Motor neuron (in vitro differentiated cells): ENCODE measurements around the gene LRMDA. TPM values are rescaled to one million over a fixed set of nuclear protein-coding genes. Genes with fewer than 3 reads are reported as not detected.

Source experiments
- ATAC-seq, 8 experiments: fragments of 200-7000 bp; cut with Tn5 transposase; replicated peaks in 6 of 8; 2 replicates each; pipeline ENCODE4 v1.8.0; 2021; ENCODE audit warnings: mild to moderate bottlenecking in 8 of 8, moderate library complexity in 8 of 8
- H3K27ac ChIP-seq, 2 donors: fragments of 250-450 bp; sonication (Bioruptor Pico); 2 replicates each; pipeline ENCODE4 v1.9.0; 2021; ENCODE audit warnings: antibody characterized with exemption in 2 of 2, mild to moderate bottlenecking in 2 of 2, moderate library complexity in 1 of 2
- H3K4me1 ChIP-seq, 2 donors: fragments of 250-450 bp; sonication (Bioruptor Pico); replicated peaks in 1 of 2; 2 replicates each; pipeline ENCODE4 v1.6.1; 2021; ENCODE audit warnings: antibody characterized with exemption in 2 of 2, mild to moderate bottlenecking in 2 of 2, moderate library complexity in 1 of 2
- H3K4me3 ChIP-seq, 5 donors: fragments of 250-450 bp; sonication (Bioruptor Pico); 2 replicates each; pipeline ENCODE4 v1.9.0; 2021; ENCODE audit warnings: antibody characterized with exemption in 5 of 5, mild to moderate bottlenecking in 5 of 5, moderate library complexity in 4 of 5
- WGBS, 10 experiments: fragments of 450-650 bp; shearing (Covaris generic); methylation state at CpG; one replicate each; pipeline ENCODE4 v1.0.0; 2022; 5-methylcytosine and 5-hydroxymethylcytosine counted together
- in situ Hi-C, 9 experiments: fragments of 400-800 bp; cut with MboI; loops; one replicate each; pipeline ENCODE4 v1.15.0; 2021; ENCODE audit warnings: low sequenced_read_pairs in 9 of 9, low pct_unique_long_range_greater_than_20kb in 2 of 9; ENCODE audit not compliant: unreplicated experiment in 9 of 9
- total RNA-seq, 8 experiments: library from RNA; unstranded; fragments of 300-600 nt; gene quantifications; 2 replicates each; pipeline versions ENCODE4 v1.2.3 to v1.2.4, GENCODE V29; 2022

The LRMDA gene
- total RNA-seq, 8 experiments from 2014 or later = 0.85 to 5.4 (median 2.2) TPM; not detected in 1

- H3K4me1 ChIP-seq = no peaks in the 10 kb centered on the region
- no peak overlapping the region for H3K4me3 ChIP-seq
- in situ Hi-C loops = no loop called here
- no peak overlapping the region for H3K27ac ChIP-seq
- ATAC-seq = no peak
Measured at GRCh38 chr10:76342996-76343395, 911.6 kb downstream of the LRMDA start.

GRCh38 chr10:76347832-76348231 lies 916.4 kb downstream of the LRMDA start:
- 17 to 100% (median 100%) methylated on average over 1 to 2 of the region's 2 CpGs; no CpG with 5 or more reads in 3 of the 10 experiments for WGBS, 10 experiments
- in situ Hi-C loops = no loop called here
- H3K4me3 ChIP-seq = no peak overlapping the region

GRCh38 chr10:76350583-76350982 lies 919.2 kb downstream of the LRMDA start:
- H3K27ac ChIP-seq = no peak overlapping the region
- in situ Hi-C loops = no loop called here
- 14 to 100% (median 73%) methylated on average over 1 to 4 of the region's 4 CpGs; no CpG with 5 or more reads in 1 of the 10 experiments for WGBS, 10 experiments
- H3K4me3 ChIP-seq = no peak overlapping the region
- H3K4me1 ChIP-seq = peaks cover 0 to 5% of the 10 kb centered on the region in 2 donors
- ATAC-seq = no peak

More at GRCh38 chr10:76347832-76348231, 916.4 kb downstream of the LRMDA start:
- peak in 3 of 8 experiments; percentile 66 to 95 (median 83) for ATAC-seq
- Histone ChIP-seq H3K27ac (no peak overlapping the region), H3K4me1 (no peaks in the 10 kb centered on the region)

GRCh38 chr10:76352300-76352699 lies 920.9 kb downstream of the LRMDA start:
- 12 to 100% (median 89%) methylated on average over 2 to 5 of the region's 5 CpGs; no CpG with 5 or more reads in 2 of the 10 experiments for WGBS, 10 experiments
- ATAC-seq = peak in 7 of 8 experiments; percentile 59 to 90 (median 75)
- in situ Hi-C loops = no loop called here
- Histone ChIP-seq H3K27ac (no peak overlapping the region), H3K4me1 (peaks cover 0 to 5% of the 10 kb centered on the region in 2 donors), H3K4me3 (no peak overlapping the region)

- in situ Hi-C loops = no loop called here
- Histone ChIP-seq H3K27ac (no peak overlapping the region), H3K4me1 (peaks cover 0 to 5% of the 10 kb centered on the region in 2 donors), H3K4me3 (no peak overlapping the region)
- 0 to 93% (median 60%) methylated on average over 1 to 6 of the region's 6 CpGs; no CpG with 5 or more reads in 2 of the 10 experiments for WGBS, 10 experiments
- peak in 7 of 8 experiments; percentile 11 to 71 (median 38) for ATAC-seq
Measured at GRCh38 chr10:76353237-76353851, 921.9 kb downstream of the LRMDA start.

- no peak for ATAC-seq
Measured at GRCh38 chr10:76354212-76354738, 922.9 kb downstream of the LRMDA start.

GRCh38 chr10:76354921-76355320 lies 923.5 kb downstream of the LRMDA start:
- H3K4me1 ChIP-seq = peaks cover 0 to 5% of the 10 kb centered on the region in 2 donors
- 77 to 100% (median 90%) methylated on average over 1 to 4 of the region's 4 CpGs; no CpG with 5 or more reads in 1 of the 10 experiments for WGBS, 10 experiments
- H3K4me3 ChIP-seq = no peak overlapping the region
- in situ Hi-C loops = no loop called here
- ATAC-seq = no peak
- H3K27ac ChIP-seq = no peak overlapping the region

More at GRCh38 chr10:76354212-76354738, 922.9 kb downstream of the LRMDA start:
- Histone ChIP-seq H3K4me3 (no peak overlapping the region), H3K4me1 (peaks cover 0 to 5% of the 10 kb centered on the region in 2 donors), H3K27ac (no peak overlapping the region)
- in situ Hi-C loops = no loop called here
- WGBS, 10 experiments = 79 to 100% (median 100%) methylated on average over 1 to 2 of the region's 2 CpGs; no CpG with 5 or more reads in 3 of the 10 experiments

- no peak for ATAC-seq
- in situ Hi-C loops = no loop called here
- 40 to 100% (median 76%) methylated on average over 1 to 4 of the region's 4 CpGs; no CpG with 5 or more reads in 2 of the 10 experiments for WGBS, 10 experiments
Measured at GRCh38 chr10:76356557-76356956, 925.1 kb downstream of the LRMDA start.

GRCh38 chr10:76357726-76358415 lies 926.4 kb downstream of the LRMDA start:
- in situ Hi-C loops = no loop called here

More at GRCh38 chr10:76356557-76356956, 925.1 kb downstream of the LRMDA start:
- Histone ChIP-seq H3K27ac (no peak overlapping the region), H3K4me1 (peaks cover 0 to 5% of the 10 kb centered on the region in 2 donors), H3K4me3 (no peak overlapping the region)

GRCh38 chr10:76358743-76359395 lies 927.4 kb downstream of the LRMDA start:
- 0 to 100% (median 92%) methylated on average over 1 to 5 of the region's 5 CpGs; no CpG with 5 or more reads in 3 of the 10 experiments for WGBS, 10 experiments
- no peak overlapping the region for H3K27ac ChIP-seq
- in situ Hi-C loops = no loop called here
- ATAC-seq = peak in 3 of 8 experiments; percentile 42 to 81 (median 47)
- no peak overlapping the region for H3K4me3 ChIP-seq
- H3K4me1 ChIP-seq = no peaks in the 10 kb centered on the region

More at GRCh38 chr10:76357726-76358415, 926.4 kb downstream of the LRMDA start:
- H3K4me1 ChIP-seq = peaks cover 0 to 5% of the 10 kb centered on the region in 2 donors
- H3K27ac ChIP-seq = no peak overlapping the region
- WGBS, 10 experiments = 62 to 100% (median 83%) methylated on average over 1 to 7 of the region's 8 CpGs; no CpG with 5 or more reads in 1 of the 10 experiments
- no peak overlapping the region for H3K4me3 ChIP-seq
- no peak for ATAC-seq

GRCh38 chr10:76375761-76376160 lies 944.3 kb downstream of the LRMDA start:
- no peak for ATAC-seq
- Histone ChIP-seq H3K4me1 (no peaks in the 10 kb centered on the region), H3K4me3 (no peak overlapping the region), H3K27ac (no peak overlapping the region)
- in situ Hi-C loops = no loop called here
- WGBS, 10 experiments = 0 to 100% (median 83%) methylated on average over 1 of the region's 1 CpG; no CpG with 5 or more reads in 4 of the 10 experiments

- 0 to 25% (median 11%) methylated on average over 1 to 2 of the region's 2 CpGs; no CpG with 5 or more reads in 4 of the 10 experiments for WGBS, 10 experiments
- Histone ChIP-seq H3K4me1 (peaks cover 0 to 3% of the 10 kb centered on the region in 2 donors), H3K4me3 (no peak overlapping the region), H3K27ac (no peak overlapping the region)
- peak in 2 of 8 experiments; percentile 84 to 89 for ATAC-seq
- in situ Hi-C loops = no loop called here
Measured at GRCh38 chr10:76382381-76382851, 951.0 kb downstream of the LRMDA start.
